BJ (cell line): ENCODE measurements around the gene PPP2R5D. TPM values are rescaled to one million over a fixed set of nuclear protein-coding genes. Genes with fewer than 3 reads are reported as not detected.
A peak's percentile ranks its signal among the peaks of the same experiment; 100 is the strongest.

Source experiments
- CTCF ChIA-PET: fragments of 350-600 bp; formaldehyde crosslinking; extraction: SDS; loops from one replicate; lab custom pipeline; 2021; ENCODE audit warnings: antibody characterized with exemption, inconsistent platforms; lab: Yijun Ruan, JAX
- POLR2A ChIA-PET: fragments of 300-600 bp; sonication (Branson Sonifier 250); formaldehyde crosslinking; extraction: SDS; loops from one replicate; lab custom pipeline; 2021; ENCODE audit warnings: antibody characterized with exemption; lab: Charles Lee
- DNase-seq: peaks from one replicate; pipeline ENCODE4 v3.0.0-alpha.2; 2011; ENCODE audit warnings: low read depth
- H3K27me3 ChIP-seq: 2 replicates; pipeline ENCODE4 v1.6.0; 2011; ENCODE audit warnings: low read length; ENCODE audit not compliant: control insufficient read depth, insufficient read depth
- H3K36me3 ChIP-seq: 2 replicates; pipeline ENCODE4 v1.5.1; 2011; ENCODE audit warnings: low read length; ENCODE audit not compliant: control insufficient read depth, insufficient read depth
- H3K4me3 ChIP-seq: 2 replicates; pipeline ENCODE4 v1.5.1; 2011; ENCODE audit warnings: low read depth, mild to moderate bottlenecking, control low read depth, low read length
- CTCF ChIP-seq: IDR thresholded peaks from 2 replicates; pipeline ENCODE4 v1.5.1; 2011; ENCODE audit warnings: low read depth, mild to moderate bottlenecking, control low read depth, inconsistent platforms, low read length, moderate library complexity; ENCODE audit not compliant: insufficient read depth
- polyA plus RNA-seq: library from polyadenylated mRNA; depleted of rRNA; stranded (reverse); fragments of >200 nt; gene quantifications from 2 replicates; pipeline ENCODE4 v1.2.3, GENCODE V29; 2011

PPP2R5D gene
- polyA plus RNA-seq, 1 experiment = 61.8 TPM

DNA sequence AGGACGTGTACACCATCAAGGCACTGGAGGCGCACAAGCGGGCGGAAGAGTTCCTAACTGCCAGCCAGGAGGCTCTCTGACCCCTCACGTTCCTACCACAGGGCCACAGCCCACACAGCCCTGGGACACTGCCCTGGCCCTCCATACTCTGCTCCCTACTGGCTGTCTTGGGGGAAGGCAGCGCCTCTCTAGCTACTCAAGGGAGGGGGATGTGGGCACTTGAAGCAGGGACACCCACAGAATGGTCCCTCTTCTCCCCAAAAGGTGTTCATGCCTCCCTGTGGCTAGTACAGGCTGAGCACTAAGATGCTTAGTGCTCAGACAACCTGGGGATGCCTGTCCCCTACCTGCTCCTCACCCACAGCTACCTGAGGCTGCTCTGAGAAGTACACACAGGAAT, 26.8 kb downstream of the PPP2R5D start:
- no peaks in the 10 kb centered on the region for H3K27me3 ChIP-seq
- no peak for DNase-seq
- no peak overlapping the region for H3K4me3 ChIP-seq
- H3K36me3 ChIP-seq = peaks cover 12% of the 10 kb centered on the region
- ChIA-PET CTCF (interaction anchor here (0.8 to 1.6 kb wide), 6 partner anchors 8 to 132 kb away, joined by 3 to 7 read pairs (median 4); partner anchors contain the start of genes PPP2R5D and RRP36), POLR2A (interaction anchor here (0.7 kb wide), 1 partner anchor 24 kb away, joined by 3 read pairs; no protein-coding TSS in a partner anchor)
- TF ChIP-seq CTCF = no peak

DNA sequence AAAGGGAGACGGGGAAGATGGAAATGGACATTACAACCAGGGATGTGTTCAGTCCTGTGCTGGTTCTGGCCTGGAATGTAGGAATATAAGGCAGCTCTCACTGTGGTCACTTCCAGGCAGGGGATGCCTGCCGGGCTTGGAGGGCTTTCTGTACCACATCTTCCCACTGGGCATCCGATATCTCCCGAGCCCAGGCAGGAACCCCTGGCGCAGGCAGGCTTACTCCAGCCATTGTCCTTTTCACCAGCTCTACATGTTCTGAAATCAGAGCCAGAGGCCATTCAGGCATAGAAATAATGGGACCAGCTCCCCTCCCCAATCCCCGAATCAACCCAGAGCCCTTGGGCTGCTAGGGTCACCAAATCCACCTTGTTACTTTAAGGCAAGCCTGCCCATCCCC, 28.0 kb downstream of the PPP2R5D start:
- Histone ChIP-seq H3K4me3 (no peak overlapping the region; the same call in 1 of the 2 replicates), H3K36me3 (peaks cover 10% of the 10 kb centered on the region), H3K27me3 (no peaks in the 10 kb centered on the region)
- POLR2A ChIA-PET = no interaction called here
- no peak for DNase-seq
- CTCF ChIA-PET = interaction anchor here (0.8 to 2.3 kb wide), 4 partner anchors 13 to 131 kb away, joined by 3 to 5 read pairs (median 4); no protein-coding TSS in a partner anchor
- no peak for TF ChIP-seq CTCF

GRCh38 chr6:43013097-43013842, 28.9 kb downstream of the PPP2R5D start:
- no peak for DNase-seq
- Histone ChIP-seq H3K4me3 (peak overlapping the region; percentile 97), H3K36me3 (peaks cover 15% of the 10 kb centered on the region), H3K27me3 (no peaks in the 10 kb centered on the region)
- ChIA-PET POLR2A (no interaction called here), CTCF (interaction anchor here (0.6 to 2.3 kb wide), 5 partner anchors 10 to 130 kb away, joined by 3 to 5 read pairs (median 5); partner anchors contain the start of gene CUL7)
- no peak for TF ChIP-seq CTCF

GRCh38 chr6:43013843-43014433, 29.6 kb downstream of the PPP2R5D start, which contains the start of the genes KLHDC3 and MEA1:
TSS of gene KLHDC3 (plus strand) at chr6:43014249. CDS start at chr6:43017193, 2,944 bp downstream.
TSS of gene MEA1 (minus strand) at chr6:43013946. CDS start at chr6:43013813, 133 bp downstream.
- Histone ChIP-seq H3K27me3 (no peaks in the 10 kb centered on the region), H3K4me3 (peak within 1 kb of the TSS; percentile 97), H3K36me3 (peaks cover 20% of the 10 kb centered on the region)
- TF ChIP-seq CTCF = no peak
- DNase-seq = peak; percentile 100
- ChIA-PET CTCF (interaction anchor here (0.6 to 2.3 kb wide), 5 partner anchors 11 to 216 kb away, joined by 3 to 8 read pairs (median 5); partner anchors contain the start of genes CUL7 and DNPH1), POLR2A (interaction anchor here (0.9 kb wide), 1 partner anchor 40 kb away, joined by 5 read pairs; the partner anchor contains the start of gene CUL7)
